ENCODE data around the gene ANXA2R. TPM values are rescaled to one million over a fixed set of nuclear protein-coding genes. Genes with fewer than 3 reads are reported as not detected.

The ANXA2R gene
- total and polyA plus RNA-seq, 9 of the 15 experiments (the other 6 are each of a cell fraction or from before 2014, with no cell fraction given) = 2.1 to 4.8 (median 3.4) TPM

GRCh38 chr5:43075319-43076293 is 35.5 kb upstream of the ANXA2R start (continued):
- TF ChIP-seq, protein P1, sequence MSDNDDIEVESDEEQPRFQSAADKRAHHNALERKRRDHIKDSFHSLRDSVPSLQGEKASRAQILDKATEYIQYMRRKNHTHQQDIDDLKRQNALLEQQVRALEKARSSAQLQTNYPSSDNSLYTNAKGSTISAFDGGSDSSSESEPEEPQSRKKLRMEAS (CRISPR knock-in tag; IDR thresholded peaks at IDR 0.05) = peak; percentile 90
- TF ChIP-seq CHAMP1 (IDR thresholded peaks at IDR 0.05) = peak; percentile 43
- TF ChIP-seq LEF1 (IDR thresholded peaks at IDR 0.05) = peak; percentile 73
- TF ChIP-seq TSC22D4 (tag; IDR thresholded peaks at IDR 0.05) = no peak
- peak; percentile 66 for TF ChIP-seq HDAC3 (IDR thresholded peaks at IDR 0.05; ENCODE audit: borderline replicate concordance, partially characterized antibody)
- TF ChIP-seq, protein P2, sequence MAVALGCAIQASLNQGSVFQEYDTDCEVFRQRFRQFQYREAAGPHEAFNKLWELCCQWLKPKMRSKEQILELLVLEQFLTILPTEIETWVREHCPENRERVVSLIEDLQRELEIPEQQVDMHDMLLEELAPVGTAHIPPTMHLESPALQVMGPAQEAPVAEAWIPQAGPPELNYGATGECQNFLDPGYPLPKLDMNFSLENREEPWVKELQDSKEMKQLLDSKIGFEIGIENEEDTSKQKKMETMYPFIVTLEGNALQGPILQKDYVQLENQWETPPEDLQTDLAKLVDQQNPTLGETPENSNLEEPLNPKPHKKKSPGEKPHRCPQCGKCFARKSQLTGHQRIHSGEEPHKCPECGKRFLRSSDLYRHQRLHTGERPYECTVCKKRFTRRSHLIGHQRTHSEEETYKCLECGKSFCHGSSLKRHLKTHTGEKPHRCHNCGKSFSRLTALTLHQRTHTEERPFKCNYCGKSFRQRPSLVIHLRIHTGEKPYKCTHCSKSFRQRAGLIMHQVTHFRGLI (CRISPR knock-in tag; IDR thresholded peaks at IDR 0.05) = peak; percentile 83
- TF ChIP-seq, protein P3, sequence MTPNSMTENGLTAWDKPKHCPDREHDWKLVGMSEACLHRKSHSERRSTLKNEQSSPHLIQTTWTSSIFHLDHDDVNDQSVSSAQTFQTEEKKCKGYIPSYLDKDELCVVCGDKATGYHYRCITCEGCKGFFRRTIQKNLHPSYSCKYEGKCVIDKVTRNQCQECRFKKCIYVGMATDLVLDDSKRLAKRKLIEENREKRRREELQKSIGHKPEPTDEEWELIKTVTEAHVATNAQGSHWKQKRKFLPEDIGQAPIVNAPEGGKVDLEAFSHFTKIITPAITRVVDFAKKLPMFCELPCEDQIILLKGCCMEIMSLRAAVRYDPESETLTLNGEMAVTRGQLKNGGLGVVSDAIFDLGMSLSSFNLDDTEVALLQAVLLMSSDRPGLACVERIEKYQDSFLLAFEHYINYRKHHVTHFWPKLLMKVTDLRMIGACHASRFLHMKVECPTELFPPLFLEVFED (CRISPR knock-in tag; conservative IDR thresholded peaks at IDR 0.05) = no peak
- TF ChIP-seq, protein P4, sequence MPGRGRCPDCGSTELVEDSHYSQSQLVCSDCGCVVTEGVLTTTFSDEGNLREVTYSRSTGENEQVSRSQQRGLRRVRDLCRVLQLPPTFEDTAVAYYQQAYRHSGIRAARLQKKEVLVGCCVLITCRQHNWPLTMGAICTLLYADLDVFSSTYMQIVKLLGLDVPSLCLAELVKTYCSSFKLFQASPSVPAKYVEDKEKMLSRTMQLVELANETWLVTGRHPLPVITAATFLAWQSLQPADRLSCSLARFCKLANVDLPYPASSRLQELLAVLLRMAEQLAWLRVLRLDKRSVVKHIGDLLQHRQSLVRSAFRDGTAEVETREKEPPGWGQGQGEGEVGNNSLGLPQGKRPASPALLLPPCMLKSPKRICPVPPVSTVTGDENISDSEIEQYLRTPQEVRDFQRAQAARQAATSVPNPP (IDR thresholded peaks at IDR 0.05; ENCODE audit: borderline replicate concordance, insufficient read depth, insufficient read length) = no peak
- TF ChIP-seq ELF1 (tag; IDR thresholded peaks at IDR 0.05) = peak; percentile 96
- TF ChIP-seq HNRNPLL (IDR thresholded peaks at IDR 0.05; ENCODE audit: low read depth, low read length, poor library complexity, severe bottlenecking) = no peak
- peak; percentile 15 for TF ChIP-seq ZNF347 (CRISPR knock-in tag; IDR thresholded peaks at IDR 0.05; ENCODE audit: low read depth)
- TF ChIP-seq, protein P5, sequence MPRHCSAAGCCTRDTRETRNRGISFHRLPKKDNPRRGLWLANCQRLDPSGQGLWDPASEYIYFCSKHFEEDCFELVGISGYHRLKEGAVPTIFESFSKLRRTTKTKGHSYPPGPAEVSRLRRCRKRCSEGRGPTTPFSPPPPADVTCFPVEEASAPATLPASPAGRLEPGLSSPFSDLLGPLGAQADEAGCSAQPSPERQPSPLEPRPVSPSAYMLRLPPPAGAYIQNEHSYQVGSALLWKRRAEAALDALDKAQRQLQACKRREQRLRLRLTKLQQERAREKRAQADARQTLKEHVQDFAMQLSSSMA (CRISPR knock-in tag; IDR thresholded peaks at IDR 0.05) = no peak
- TF ChIP-seq NR4A1 (CRISPR knock-in tag; IDR thresholded peaks at IDR 0.05) = peak; percentile 77; the same call in 1 of the 2 replicates
- TF ChIP-seq NR4A1 (tag; IDR thresholded peaks at IDR 0.05) = peak; percentile 88
- TF ChIP-seq, protein P6, sequence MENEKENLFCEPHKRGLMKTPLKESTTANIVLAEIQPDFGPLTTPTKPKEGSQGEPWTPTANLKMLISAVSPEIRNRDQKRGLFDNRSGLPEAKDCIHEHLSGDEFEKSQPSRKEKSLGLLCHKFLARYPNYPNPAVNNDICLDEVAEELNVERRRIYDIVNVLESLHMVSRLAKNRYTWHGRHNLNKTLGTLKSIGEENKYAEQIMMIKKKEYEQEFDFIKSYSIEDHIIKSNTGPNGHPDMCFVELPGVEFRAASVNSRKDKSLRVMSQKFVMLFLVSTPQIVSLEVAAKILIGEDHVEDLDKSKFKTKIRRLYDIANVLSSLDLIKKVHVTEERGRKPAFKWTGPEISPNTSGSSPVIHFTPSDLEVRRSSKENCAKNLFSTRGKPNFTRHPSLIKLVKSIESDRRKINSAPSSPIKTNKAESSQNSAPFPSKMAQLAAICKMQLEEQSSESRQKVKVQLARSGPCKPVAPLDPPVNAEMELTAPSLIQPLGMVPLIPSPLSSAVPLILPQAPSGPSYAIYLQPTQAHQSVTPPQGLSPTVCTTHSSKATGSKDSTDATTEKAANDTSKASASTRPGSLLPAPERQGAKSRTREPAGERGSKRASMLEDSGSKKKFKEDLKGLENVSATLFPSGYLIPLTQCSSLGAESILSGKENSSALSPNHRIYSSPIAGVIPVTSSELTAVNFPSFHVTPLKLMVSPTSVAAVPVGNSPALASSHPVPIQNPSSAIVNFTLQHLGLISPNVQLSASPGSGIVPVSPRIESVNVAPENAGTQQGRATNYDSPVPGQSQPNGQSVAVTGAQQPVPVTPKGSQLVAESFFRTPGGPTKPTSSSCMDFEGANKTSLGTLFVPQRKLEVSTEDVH (IDR thresholded peaks at IDR 0.05; ENCODE audit: low read depth, partially characterized antibody) = no peak

Measured in K562 (cell line).